ENCODE data around the gene BCL2L14.
"Not testable (repeated sequence)": the region's sequence is repeated elsewhere in the genome, so short reads cannot be mapped to it uniquely, and the experiment has no call there.

The BCL2L14 gene

DNA sequence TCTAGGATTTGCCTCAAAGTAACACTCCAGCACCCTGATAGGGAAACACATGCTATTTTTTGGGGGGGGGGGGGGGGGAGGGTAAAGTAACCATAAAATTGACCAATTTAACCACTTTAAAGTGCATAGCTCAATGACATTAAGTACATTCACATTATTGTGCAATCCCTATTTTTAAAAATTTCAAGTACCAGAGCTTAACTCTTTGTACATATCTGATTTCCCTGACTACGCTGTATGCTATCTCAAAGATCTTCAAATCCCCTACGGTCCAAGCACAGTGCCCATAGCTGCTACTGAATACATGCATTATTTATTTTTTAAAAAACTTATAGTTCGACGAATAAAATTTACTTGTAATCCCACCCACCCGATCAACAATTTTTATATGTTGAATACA, 63.0 kb downstream of the BCL2L14 start:
- no peak for DNase-seq (ENCODE audit: low read depth)
- no peak overlapping the region for H3K4me3 ChIP-seq (ENCODE audit: low read depth, low read length)
- TF ChIP-seq CTCF (IDR thresholded peaks at IDR 0.05; ENCODE audit: insufficient read depth, low read depth, low read length, missing control alignments): no peak

GRCh38 chr12:12138203-12139154, 67.7 kb downstream of the BCL2L14 start:
- H3K4me3 ChIP-seq (ENCODE audit: low read depth, low read length): no peak overlapping the region

GRCh38 chr12:12141000-12141399, 70.3 kb downstream of the BCL2L14 start:
- no peak for DNase-seq (ENCODE audit: low read depth)
- TF ChIP-seq CTCF (IDR thresholded peaks at IDR 0.05; ENCODE audit: insufficient read depth, low read depth, low read length, missing control alignments): no peak
- no peak overlapping the region for H3K4me3 ChIP-seq (ENCODE audit: low read depth, low read length)

More at GRCh38 chr12:12138203-12139154, 67.7 kb downstream of the BCL2L14 start:
- TF ChIP-seq CTCF (IDR thresholded peaks at IDR 0.05; ENCODE audit: insufficient read depth, low read depth, low read length, missing control alignments): no peak
- no peak for DNase-seq (ENCODE audit: low read depth)

- H3K4me3 ChIP-seq (ENCODE audit: low read depth, low read length); DNase-seq (ENCODE audit: low read depth): not testable (repeated sequence)
Measured at GRCh38 chr12:12144531-12144930, 73.8 kb downstream of the BCL2L14 start.

GRCh38 chr12:12147111-12147510, 76.4 kb downstream of the BCL2L14 start:
- H3K4me3 ChIP-seq (ENCODE audit: low read depth, low read length): no peak overlapping the region
- TF ChIP-seq CTCF (IDR thresholded peaks at IDR 0.05; ENCODE audit: insufficient read depth, low read depth, low read length, missing control alignments): no peak
- no peak for DNase-seq (ENCODE audit: low read depth)
